GM19328 (cell line): Measurements from ENCODE around the gene SUN2.

Experiments
- ATAC-seq: cut with Tn5 transposase; IDR thresholded peaks from one replicate; pipeline ENCODE4 v1.9.1; 2021; ENCODE audit warnings: mild to moderate bottlenecking, moderate library complexity; ENCODE audit not compliant: unreplicated experiment

Gene SUN2

GRCh38 chr22:38755155-38755910 is 465 bp downstream of the SUN2 start:
- ATAC-seq: peak; percentile 14

GRCh38 chr22:38754751-38755154 is 1.0 kb downstream of the SUN2 start:
- no peak for ATAC-seq

DNA sequence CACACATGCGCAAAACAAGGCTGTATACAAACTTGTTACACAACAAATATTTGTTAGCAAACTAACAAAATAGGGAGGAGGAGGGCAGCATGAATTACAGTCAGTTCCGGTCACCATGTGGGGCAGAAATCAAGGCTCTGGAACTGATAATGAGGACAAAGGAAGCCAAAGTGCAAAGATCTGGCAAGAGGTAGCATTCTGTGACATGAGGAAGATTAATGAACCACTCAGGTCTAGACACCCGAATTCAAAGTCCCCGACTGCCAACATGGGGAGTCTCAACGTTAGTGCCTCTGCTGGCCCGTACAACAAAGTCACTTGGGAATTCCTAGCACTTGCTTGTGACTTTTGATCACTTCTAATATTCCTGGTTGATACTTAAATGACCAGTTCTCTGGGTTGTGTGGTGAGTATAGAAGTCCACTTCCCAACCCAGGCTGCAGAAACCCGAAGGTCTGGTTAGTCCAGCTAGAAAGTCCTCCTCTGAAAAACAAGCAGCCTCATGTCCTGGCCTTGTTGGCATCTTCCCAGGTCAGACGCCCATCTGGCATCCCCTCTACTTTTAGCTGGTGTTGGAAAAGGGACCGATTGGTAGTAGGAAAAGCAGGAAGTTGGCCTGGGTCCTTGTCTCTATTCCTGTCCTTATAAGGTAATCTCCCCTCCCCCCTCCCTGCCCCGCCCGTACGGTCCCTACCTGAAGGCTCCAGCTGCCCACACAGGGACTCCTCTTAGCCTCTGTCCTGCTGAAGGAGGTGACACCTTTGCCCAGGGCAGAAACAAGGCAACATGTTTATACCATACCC is 1.6 kb downstream of the SUN2 start:
- no peak for ATAC-seq

GRCh38 chr22:38751422-38752346 is 4.1 kb downstream of the SUN2 start:
- peak; percentile 34 for ATAC-seq

- no peak for ATAC-seq
Measured at GRCh38 chr22:38751066-38751421, 4.8 kb downstream of the SUN2 start.

- ATAC-seq: no peak
Measured at GRCh38 chr22:38750638-38751037, 5.2 kb downstream of the SUN2 start.

- ATAC-seq: no peak
Measured at GRCh38 chr22:38750104-38750503, 5.7 kb downstream of the SUN2 start.

GRCh38 chr22:38748487-38749136 is 7.2 kb downstream of the SUN2 start:
- ATAC-seq: no peak

GRCh38 chr22:38745676-38746460 is 9.9 kb downstream of the SUN2 start:
- ATAC-seq: no peak

GRCh38 chr22:38744981-38745380 is 10.8 kb downstream of the SUN2 start:
- no peak for ATAC-seq

DNA sequence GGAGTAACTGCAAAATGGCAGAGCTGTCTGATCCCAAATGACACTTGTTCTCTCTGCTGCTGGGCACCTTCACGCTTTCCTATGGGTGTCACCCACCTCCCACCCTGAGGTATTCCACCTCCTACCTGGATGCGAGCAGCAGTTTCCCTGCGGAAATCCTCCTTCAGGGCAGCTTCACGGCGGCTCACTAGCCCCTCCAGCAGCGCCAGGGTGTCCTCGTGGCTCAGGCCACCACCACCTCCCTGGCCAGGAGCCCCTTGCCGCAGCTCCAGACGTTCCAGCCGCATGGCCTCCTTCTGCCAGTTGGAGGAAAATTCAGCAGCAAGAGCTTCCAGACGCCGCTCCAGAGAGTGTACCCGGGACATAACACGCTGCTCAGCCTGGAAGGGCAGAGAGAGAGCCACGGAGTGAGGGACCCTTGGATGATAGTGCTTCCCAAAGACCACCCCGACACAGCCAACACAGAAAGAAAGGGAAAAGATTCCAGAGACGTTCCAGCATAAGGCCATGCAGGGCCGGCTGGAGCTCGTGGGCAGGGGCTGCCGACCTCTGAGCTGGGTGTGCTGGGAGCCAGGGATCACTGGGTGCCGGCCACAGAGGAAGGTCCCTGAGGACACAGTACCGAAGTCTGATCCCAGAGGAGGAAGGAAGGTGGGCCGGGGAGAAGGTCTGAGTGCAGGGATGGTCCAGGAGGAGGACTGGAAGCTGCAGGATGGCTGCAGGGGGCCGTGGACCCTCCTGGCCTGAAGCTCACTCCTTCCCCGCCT is 13.4 kb downstream of the SUN2 start:
- no peak for ATAC-seq

GRCh38 chr22:38741576-38741975 is 14.2 kb downstream of the SUN2 start:
- ATAC-seq: no peak

GRCh38 chr22:38741166-38741565 is 14.6 kb downstream of the SUN2 start:
- ATAC-seq: no peak

GRCh38 chr22:38740754-38741153 is 15.0 kb downstream of the SUN2 start:
- no peak for ATAC-seq

- no peak for ATAC-seq
Measured at GRCh38 chr22:38740116-38740723, 15.6 kb downstream of the SUN2 start.

DNA sequence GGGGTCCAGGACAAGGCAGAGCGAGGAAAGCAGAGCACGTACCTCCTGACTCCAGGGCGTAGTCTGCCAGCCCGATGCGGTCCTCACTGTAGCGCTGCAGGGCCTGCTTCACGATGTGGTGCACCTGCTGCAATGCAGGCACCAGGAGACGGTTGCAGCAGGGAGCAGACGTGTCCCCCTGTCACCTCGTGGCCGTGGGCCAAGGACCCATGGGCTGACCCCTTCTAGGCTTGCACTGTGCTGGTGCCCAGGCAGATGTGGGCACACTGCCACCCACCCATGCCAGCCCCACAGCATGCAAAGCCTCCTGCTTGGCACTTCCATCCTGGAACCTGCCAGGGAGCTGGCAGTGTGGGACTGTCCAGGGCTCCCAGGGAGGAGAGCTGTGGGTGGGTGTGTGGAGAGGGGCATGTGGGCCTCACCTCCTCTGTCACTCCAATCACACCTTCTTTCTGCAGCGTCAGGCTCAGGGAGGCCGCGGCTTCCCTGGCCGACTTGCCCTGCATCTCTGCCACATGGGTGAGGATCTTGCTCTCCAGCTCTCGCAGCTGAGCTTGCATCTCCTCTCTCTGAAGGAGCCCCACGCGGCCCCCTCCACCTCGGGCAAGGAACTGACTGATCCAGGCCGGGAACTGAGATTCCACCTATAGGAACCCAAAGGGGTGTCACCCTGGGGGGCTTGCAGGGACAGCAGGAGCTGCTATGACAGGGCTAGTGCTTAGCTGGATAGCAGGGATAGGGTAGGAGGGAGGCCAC is 16.3 kb downstream of the SUN2 start:
- ATAC-seq: no peak

GRCh38 chr22:38738475-38739070 is 17.2 kb downstream of the SUN2 start:
- ATAC-seq: no peak
